Measurements from ENCODE around the gene BLVRA.

- no peak for TF ChIP-seq CTCF (IDR thresholded peaks at IDR 0.05)
- TF ChIP-seq POLR2AphosphoS5 (IDR thresholded peaks at IDR 0.05) = no peak
- TF ChIP-seq POLR2A (IDR thresholded peaks at IDR 0.05) = no peak
Observed at GRCh38 chr7:43787771-43788170, 29.3 kb downstream of the BLVRA start.

Measured in suprapubic skin (tissue), 4 donors.